ENCODE data around the gene ALDH1L1.

GRCh38 chr3:126211569-126211968, 31.2 kb upstream of the ALDH1L1 start:
- TF ChIP-seq CTCF (conservative IDR thresholded peaks at IDR 0.05) (no peak), EZH2 (IDR thresholded peaks at IDR 0.05; ENCODE audit: low read depth) (no peak)
